ENCODE data around the gene GNAI3. TPM values are rescaled to one million over a fixed set of nuclear protein-coding genes. Genes with fewer than 3 reads are reported as not detected.

The GNAI3 gene
- total RNA-seq, 6 experiments from 2014 or later = 10.6 to 11.7 (median 11.2) TPM

DNA sequence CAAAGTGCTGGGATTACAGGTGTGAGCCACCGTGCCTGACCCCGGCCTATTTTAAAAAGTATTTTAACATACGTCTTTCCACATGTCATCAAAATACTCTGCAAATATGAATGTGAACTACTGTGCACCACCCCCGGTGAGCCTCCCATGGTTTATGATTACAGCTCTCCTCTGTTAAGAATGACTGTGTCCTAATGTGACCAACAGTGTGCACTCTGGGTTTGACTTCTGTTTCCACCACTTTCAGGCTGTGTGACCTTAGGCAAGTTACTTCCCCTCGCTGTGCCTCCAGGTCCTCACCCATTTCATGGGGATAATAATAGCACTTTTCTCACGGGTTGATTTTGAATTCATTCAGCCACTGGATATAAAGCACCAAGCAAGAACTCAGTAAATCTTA, 85.9 kb downstream of the GNAI3 start:
- Mint-ChIP-seq H3K4me1 (ENCODE audit: low read depth) (peaks cover 27% of the 10 kb centered on the region), H3K27me3 (ENCODE audit: insufficient read depth) (no peaks in the 10 kb centered on the region; the same call in none of the 2 replicates), H3K9me3 (no peaks in the 10 kb centered on the region), H3K27ac (peak overlapping the region; percentile 39; the same call in 1 of the 2 replicates), H3K36me3 (ENCODE audit: low read depth) (peaks cover 19% of the 10 kb centered on the region), H3K4me3 (no peak overlapping the region)
- no peak for DNase-seq
- TF ChIP-seq, protein P1, sequence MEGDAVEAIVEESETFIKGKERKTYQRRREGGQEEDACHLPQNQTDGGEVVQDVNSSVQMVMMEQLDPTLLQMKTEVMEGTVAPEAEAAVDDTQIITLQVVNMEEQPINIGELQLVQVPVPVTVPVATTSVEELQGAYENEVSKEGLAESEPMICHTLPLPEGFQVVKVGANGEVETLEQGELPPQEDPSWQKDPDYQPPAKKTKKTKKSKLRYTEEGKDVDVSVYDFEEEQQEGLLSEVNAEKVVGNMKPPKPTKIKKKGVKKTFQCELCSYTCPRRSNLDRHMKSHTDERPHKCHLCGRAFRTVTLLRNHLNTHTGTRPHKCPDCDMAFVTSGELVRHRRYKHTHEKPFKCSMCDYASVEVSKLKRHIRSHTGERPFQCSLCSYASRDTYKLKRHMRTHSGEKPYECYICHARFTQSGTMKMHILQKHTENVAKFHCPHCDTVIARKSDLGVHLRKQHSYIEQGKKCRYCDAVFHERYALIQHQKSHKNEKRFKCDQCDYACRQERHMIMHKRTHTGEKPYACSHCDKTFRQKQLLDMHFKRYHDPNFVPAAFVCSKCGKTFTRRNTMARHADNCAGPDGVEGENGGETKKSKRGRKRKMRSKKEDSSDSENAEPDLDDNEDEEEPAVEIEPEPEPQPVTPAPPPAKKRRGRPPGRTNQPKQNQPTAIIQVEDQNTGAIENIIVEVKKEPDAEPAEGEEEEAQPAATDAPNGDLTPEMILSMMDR (IDR thresholded peaks at IDR 0.05) = no peak

DNA sequence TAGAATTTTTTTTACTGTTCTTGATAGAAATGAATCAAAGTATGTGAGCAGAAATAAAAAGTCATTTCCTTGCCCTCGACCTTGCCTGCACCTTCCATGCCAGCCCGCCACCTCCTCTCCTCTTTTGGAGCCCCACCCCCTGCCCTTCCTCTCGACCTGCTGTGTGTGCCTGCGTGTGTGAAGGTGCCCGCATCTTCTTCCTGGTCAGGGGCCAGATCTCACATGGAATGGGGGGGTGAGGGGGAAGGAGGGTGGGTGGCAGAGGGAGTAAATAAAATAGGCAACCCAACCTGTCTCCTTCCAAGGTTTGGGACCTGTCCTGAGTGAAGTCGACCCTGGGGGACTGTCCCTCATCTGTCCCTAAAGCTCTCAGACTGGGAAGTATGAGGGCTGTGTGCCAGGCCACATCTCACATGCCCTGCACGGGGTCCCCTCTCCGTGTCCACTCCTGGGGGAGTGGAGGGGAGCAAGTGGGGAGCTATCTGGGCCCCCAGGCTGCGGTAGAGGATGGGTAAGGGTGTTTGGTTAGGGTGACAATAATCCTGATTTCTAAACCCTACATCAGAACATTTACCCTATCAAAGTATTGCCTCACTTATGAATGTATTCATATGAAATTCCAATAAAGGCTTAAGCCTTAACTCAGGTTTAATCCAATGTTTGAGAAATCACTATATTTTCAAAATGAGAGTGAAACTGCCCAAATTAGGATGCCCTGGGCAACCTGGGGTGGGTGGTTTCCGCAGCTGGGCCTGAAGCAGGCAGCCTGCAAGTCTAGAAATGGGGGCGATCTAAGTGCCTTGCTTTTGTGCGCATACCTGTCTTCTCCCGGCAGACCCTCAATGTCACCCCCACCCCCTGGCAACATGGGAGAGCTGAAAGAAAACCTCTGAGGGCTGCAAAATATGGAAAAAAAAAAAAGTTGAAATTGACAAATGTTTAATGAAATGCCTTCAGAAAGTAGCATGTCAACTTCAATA, 86.6 kb downstream of the GNAI3 start:
- Mint-ChIP-seq H3K4me1 (ENCODE audit: low read depth) (peaks cover 29% of the 10 kb centered on the region), H3K9me3 (no peaks in the 10 kb centered on the region), H3K4me3 (no peak overlapping the region), H3K27ac (no peak overlapping the region; the same call in 1 of the 2 replicates), H3K27me3 (ENCODE audit: insufficient read depth) (no peaks in the 10 kb centered on the region; the same call in none of the 2 replicates), H3K36me3 (ENCODE audit: low read depth) (peaks cover 12% of the 10 kb centered on the region)
- no peak for DNase-seq
- TF ChIP-seq, protein P1 (IDR thresholded peaks at IDR 0.05) = no peak

DNA sequence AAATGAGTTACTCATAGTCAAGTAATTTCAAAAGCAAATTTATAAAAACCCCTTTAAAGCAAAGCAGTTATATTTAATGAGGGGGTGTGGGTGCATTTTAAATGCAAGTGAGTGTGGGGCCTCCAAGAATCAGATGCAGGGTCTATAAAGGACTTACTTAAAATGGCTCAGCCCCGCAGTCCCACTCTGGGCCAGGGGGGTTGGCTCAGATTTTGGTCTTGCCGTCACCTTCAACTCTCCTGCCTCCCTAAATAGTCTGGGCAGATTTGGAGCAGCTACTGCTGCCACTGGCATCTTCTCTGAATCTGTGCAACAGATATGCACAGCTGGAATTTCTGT, 87.4 kb downstream of the GNAI3 start:
- TF ChIP-seq, protein P1 (IDR thresholded peaks at IDR 0.05) = no peak
- Mint-ChIP-seq H3K4me1 (ENCODE audit: low read depth) (peaks cover 32% of the 10 kb centered on the region), H3K9me3 (no peaks in the 10 kb centered on the region), H3K36me3 (ENCODE audit: low read depth) (peaks cover 10% of the 10 kb centered on the region), H3K27ac (peak overlapping the region; percentile 83), H3K27me3 (ENCODE audit: insufficient read depth) (peaks cover 3% of the 10 kb centered on the region), H3K4me3 (peak overlapping the region; percentile 19)
- no peak for DNase-seq

DNA sequence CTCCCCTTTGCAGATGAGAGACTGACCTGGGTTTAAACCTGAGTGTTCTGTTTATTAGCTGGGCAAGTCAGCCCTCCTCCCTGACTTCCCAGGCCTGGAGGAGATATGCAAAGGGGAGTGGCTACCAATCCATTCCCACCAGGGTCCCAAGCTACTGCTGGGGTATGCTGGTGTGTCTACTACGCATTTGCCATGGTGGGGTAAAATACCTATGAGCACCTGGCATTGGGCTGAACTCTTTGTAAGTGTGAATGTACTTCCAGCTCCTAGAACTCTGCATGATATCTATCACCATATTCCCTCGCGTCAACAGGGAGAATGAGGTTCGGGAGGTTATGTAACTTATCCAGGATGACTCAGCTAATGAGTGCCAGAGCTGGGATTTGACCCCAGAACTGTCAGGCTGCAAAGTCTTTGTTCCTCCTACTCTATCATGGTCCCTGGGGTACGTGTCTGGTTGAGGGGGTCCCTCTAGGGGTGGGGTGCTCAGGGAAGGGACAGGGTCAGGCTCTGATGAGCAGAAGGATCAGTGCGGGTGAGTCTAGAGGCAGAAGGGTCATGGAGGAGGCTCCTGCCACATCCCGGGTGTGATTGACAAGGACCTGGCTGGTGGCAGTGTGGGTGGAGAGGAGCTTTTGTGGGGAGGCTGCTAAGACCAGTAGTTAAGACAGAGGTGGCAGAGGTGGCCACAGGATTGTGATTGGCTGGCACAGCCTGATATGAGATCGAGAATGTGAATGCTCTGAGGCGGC, 88.0 kb downstream of the GNAI3 start:
- peaks cover 32% of the 10 kb centered on the region for H3K4me1 Mint-ChIP-seq (ENCODE audit: low read depth)
- H3K9me3 Mint-ChIP-seq = no peaks in the 10 kb centered on the region
- H3K36me3 Mint-ChIP-seq (ENCODE audit: low read depth) = peaks cover 10% of the 10 kb centered on the region
- H3K27ac Mint-ChIP-seq = peak overlapping the region; percentile 83
- peak; percentile 55 for DNase-seq
- TF ChIP-seq, protein P1 (IDR thresholded peaks at IDR 0.05) = no peak; the same call in 1 of the 2 replicates
- peaks cover 3% of the 10 kb centered on the region for H3K27me3 Mint-ChIP-seq (ENCODE audit: insufficient read depth)
- peak overlapping the region; percentile 19 for H3K4me3 Mint-ChIP-seq

DNA sequence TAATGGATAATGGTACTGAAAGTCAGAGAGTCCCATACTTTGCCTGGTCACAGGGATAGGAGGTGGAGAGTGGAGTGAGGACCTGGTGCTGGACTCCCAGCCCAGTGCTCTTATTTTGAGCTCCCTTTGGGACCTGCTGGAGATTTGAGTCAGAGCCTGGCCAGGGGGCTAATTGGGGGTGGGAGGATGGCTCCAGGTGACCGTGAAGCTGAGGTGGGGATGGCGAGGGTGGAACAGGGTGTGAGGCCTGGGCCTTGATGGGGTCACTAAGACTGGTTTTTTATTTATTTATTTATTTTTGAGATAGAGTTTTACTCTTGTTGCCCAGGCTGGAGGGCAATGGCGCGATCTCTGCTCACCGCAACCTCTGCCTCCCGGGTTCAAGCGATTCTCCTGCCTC, 89.0 kb downstream of the GNAI3 start:
- no peak overlapping the region for H3K4me3 Mint-ChIP-seq
- peaks cover 5% of the 10 kb centered on the region; the same call in 1 of the 2 replicates for H3K36me3 Mint-ChIP-seq (ENCODE audit: low read depth)
- peaks cover 3% of the 10 kb centered on the region for H3K27me3 Mint-ChIP-seq (ENCODE audit: insufficient read depth)
- TF ChIP-seq, protein P1 (IDR thresholded peaks at IDR 0.05) = no peak
- H3K9me3 Mint-ChIP-seq = no peaks in the 10 kb centered on the region
- peaks cover 33% of the 10 kb centered on the region for H3K4me1 Mint-ChIP-seq (ENCODE audit: low read depth)
- DNase-seq = no peak
- H3K27ac Mint-ChIP-seq = peak overlapping the region; percentile 33; the same call in 1 of the 2 replicates

Measured in HFFc6 (cell line).